T-helper 2 cell treated with Interferon-gamma antibody and Interleukin-4, amounts not matched to agents 100 ng/mL and 5 ng/mL, for 36 hours (primary cell): ENCODE results near the gene FAXC. TPM values are rescaled to one million over a fixed set of nuclear protein-coding genes. Genes with fewer than 3 reads are reported as not detected.

Source experiments
- intact Hi-C: fragments of 100-400 bp; cut with micrococcal nuclease; formaldehyde crosslinking; loops from one replicate; pipeline ENCODE4 v1.15.1; 2023
- total RNA-seq: library from RNA; stranded (reverse); gene quantifications from 2 replicates; pipeline ENCODE4 v1.2.3, GENCODE V29; 2022

The FAXC gene
- 0.23 TPM in 1 of 2 replicates, not detected in the other for total RNA-seq

DNA sequence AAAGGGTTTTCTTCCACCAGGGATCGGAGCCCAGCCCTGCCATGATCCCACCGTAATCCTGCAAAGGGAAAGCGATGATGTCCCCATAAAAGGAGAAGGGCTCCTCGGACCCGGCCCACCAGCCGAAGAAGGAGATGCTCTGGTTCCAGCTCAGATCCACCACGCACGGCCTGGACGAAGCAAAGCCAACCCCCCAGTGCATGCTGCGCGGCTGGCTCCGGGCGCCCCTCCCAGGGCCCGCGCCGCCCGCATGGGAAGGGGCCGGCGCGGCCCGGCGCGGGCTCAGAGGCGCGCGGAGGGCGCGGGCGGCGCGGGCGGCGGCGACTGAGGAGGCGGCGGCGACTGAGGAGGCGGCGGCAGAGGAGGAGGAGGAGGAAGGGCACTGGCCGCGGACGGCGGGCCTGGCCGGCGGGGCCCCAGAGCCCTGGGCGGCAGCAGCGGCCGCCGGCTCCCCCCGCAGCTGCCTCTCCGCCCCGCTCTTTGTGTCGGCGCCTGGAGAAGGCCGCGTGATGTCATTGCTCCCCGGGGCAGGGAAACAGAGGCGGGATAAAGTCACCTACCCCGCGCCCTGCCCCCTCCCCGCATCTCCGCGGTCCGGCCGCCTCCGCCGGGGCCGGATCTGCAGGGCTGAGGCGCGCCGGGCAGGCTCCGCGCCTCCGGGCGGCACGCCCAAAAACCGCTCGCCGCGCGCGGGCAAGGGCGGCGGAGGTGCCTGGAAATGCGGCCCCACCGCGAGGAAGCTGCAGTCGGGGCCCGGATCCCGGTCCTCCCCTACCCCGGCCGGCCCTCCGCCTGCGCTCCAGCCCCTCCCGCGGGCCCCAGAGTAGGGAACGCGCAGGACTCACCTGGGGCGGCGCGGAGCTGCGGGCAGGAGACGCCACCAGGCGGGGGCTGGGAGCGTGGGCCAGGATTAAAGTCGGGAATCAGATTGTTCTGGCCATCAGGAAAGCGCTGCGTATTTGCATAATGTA lies at the start of gene FAXC:
TSS of gene FAXC (minus strand) at position 504 of the 971 bp plus-strand sequence. CDS start at position 202, 302 bp downstream.
- intact Hi-C loops = no loop called here

DNA sequence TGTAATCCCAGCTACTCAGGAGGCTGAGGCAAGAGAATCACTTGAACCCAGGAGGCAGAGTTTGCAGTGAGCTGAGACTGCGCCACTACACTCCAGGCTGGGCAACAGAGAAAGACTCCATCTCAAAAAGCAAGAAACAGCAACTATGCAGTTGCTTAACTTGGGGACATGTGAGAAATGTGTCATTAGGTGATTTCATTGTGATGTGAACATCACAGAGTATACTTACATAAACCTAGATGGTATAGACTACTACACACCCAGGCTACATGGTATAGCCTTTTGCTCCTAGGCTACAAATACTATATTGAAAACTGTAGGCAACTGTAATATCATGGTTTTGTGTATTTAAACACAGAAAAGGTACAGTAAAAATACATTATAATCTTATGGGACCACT lies 47.8 kb upstream of the FAXC start:
- intact Hi-C loops = no loop called here

- intact Hi-C loops = loop anchor here (1.0 to 2.0 kb wide), 2 partner anchors 31 to 59 kb away; partner anchors contain the start of gene PNISR
These were observed 44.4 kb upstream of the FAXC start, which contains the start of gene COQ3 for GRCh38 chr6:99393698-99394531. TSS of gene COQ3 (minus strand) at chr6:99394195. CDS start at chr6:99394179, 16 bp downstream.

GRCh38 chr6:99393366-99393697 lies 43.9 kb upstream of the FAXC start:
- intact Hi-C loops = no loop called here

GRCh38 chr6:99390896-99391295 lies 41.4 kb upstream of the FAXC start:
- intact Hi-C loops = no loop called here

DNA sequence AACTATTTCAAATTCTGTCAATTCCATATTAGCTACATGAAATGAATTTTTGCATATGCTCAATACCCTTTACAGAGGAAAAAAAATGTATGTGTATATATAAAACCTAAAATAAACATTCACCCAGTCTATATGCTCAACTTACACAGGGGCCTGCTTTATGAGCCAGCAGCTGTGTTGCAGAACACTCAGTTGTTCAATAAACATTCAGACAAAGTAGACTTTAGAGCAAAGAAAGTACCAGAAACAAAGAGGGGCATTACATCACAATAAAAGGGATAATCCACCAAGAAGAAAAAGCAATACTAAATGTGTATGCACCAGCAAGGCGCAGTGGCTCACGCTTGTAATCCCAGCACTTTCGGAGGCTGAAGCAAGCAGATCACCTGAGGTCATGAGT lies 35.0 kb upstream of the FAXC start:
- intact Hi-C loops = no loop called here

GRCh38 chr6:99378636-99379035 lies 29.2 kb upstream of the FAXC start:
- intact Hi-C loops = no loop called here

GRCh38 chr6:99369533-99369932 lies 20.1 kb upstream of the FAXC start:
- intact Hi-C loops = no loop called here

DNA sequence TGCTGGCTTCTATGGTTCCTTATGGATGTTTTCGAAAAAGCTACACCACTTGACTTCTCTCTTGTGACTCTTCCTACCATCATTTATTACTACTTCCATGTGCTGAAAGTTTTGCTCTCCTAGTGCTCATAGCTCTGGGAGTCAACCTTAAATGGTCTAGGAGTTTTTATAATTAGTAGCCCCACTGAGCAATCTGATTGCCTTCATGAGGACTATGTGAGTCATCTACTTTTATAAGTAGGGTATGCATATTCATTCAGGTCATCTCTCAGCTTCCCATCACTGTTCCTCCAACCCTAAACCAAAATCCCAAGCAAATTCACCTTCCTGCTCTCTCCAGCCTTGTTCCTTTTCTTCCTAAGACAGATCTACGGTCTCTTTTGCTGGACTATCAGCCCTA lies 17.4 kb upstream of the FAXC start:
- intact Hi-C loops = no loop called here

- intact Hi-C loops = no loop called here
These were observed 14.6 kb upstream of the FAXC start for GRCh38 chr6:99364026-99364425.

- intact Hi-C loops = no loop called here
These were observed 13.3 kb upstream of the FAXC start for GRCh38 chr6:99362678-99363268.

DNA sequence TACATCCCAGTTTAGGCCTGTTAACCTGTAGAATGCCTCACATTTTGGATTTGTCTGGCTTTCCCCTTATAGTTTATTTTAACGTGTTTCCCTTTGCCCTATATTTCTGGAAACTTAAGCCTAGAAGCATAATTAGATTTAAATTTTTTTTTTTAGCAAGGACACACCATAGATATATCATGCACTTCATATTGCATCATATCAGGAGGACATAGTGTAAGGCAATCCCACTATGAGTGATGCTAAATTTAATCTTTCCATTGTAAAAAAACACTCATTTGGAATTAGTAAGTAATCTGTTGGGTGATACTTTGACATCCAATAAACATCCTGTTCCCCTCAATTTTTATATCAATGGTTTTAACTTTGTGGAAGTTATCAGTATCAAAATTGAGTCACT lies 10.3 kb upstream of the FAXC start:
- intact Hi-C loops = no loop called here

DNA sequence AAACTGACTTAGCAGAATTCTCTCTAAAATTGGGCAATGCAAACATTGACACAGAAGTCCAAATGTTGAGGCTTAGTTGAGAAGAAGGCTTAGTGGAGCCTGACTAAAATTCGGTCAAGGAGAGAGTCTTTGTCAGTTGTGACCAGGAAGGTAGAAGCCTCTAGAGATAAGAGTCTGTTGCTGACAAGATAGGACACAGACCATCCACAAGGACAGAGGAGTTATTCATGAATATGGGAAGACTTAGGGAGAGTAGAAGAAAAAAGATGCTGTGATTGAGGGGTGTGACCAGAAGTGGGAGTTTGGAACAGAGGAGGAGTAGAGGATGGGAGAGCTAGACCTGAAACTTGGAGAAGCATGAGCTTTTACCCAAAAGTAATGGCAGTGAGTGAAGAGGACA lies 7.2 kb upstream of the FAXC start:
- intact Hi-C loops = no loop called here

DNA sequence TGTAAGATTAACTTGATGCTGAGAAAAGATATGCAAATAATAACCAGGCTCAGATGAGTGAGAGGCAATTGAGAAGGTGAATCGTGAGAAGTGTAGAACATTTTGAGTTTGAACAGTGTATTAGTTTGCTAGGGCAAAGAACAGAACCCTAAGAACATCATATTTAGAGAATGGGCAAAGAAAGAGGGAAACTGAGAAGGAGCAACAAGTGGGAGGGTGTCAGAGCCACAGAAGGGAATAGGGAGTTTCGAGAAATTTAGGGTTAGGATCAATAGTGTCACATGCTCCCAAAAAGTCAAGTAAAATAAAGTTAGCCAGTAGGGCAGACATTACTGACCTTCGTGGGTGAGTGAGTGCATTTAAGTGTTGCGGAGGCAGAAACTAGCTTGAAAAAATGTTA lies 5.5 kb upstream of the FAXC start:
- intact Hi-C loops = no loop called here

GRCh38 chr6:99353126-99353525 lies 3.7 kb upstream of the FAXC start:
- intact Hi-C loops = no loop called here

GRCh38 chr6:99350573-99350972 lies 1.1 kb upstream of the FAXC start:
- intact Hi-C loops = no loop called here

DNA sequence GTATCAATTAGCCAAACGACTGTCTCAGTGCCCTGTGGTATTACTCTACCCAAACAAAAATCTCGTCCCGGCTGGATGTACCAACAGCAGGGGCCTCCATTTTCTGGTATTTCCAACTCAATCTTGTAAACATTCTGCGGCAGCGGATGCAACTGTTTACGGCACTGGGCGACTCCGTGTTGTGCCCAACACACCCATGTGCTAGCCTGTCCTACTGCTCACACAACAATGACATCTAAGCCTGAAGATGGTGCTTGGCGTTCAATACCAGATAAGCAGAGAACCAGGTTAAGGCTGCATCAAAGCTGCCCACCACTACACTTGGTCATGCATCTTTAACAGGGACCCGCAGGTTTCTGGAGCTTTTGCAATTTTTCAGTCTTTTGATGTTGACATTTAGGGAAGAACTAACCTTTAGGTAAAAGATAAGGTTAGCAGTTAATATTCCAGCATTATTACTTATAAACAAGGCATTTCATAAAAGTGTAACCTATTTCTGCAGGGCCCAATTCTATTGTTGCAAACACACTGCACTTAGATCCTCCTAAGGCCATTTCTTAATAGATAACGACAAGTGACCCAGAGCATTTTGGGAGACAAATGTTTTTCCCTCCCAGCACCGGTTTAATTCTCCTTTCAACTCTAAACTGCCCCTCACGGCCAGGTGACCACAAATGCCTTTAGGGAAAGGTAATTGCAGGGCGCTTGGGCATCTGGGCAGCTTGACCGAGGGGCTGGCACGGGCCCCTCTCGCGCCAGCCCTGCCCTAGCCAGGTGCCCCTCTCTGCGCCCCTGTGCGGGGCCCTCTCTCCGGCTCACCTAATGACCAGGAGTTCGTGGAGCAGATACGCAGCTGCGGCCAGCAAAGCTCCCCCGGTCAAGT lies 945 bp downstream of the FAXC start:
- intact Hi-C loops = no loop called here

DNA sequence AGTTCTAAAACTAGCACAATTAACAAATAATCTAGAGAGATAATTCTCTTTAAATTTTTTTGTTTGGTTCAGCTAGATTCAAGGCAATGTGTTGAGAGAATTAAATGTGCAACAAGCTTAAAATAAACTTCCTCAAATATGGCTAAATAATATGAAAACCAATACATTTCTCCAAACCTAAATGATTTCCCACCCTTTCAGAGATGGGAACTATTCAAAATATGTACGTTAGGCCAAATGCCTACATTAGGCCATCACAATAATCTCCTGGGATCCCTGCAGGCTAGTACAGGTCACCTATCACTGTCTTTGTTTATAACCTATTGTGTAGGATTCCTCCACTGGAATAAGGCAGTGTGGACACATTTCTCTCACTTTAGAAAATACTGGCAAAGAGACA lies 1.7 kb downstream of the FAXC start:
- intact Hi-C loops = no loop called here

DNA sequence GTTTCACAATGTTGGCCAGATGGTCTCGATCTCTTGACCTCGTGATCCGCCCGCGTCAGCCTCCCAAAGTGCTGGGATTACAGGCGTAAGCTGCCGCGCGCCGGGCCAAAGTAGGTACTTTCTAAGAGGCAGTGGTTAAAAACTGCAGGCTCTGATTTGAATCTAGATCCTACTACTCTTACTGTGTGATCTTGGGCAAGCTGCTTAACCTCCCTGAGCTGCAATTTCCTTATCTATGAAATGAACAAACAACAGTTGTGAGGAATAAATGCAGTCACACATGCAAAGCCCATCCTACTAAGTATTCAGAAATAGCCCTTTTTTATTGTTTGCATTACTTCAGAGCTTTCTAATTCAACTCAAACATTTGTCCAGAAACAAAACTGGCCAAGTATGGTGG lies 2.9 kb downstream of the FAXC start:
- intact Hi-C loops = no loop called here

- intact Hi-C loops = loop anchor here (1.0 kb wide), 1 partner anchor 11 kb away; no protein-coding TSS in a partner anchor
These were observed 4.3 kb downstream of the FAXC start for GRCh38 chr6:99345164-99345563.

GRCh38 chr6:99344289-99344688 lies 5.2 kb downstream of the FAXC start:
- intact Hi-C loops = no loop called here
